IPS DF 4.7 (cell line): ENCODE results near the gene OR10P1.

ENCODE experiments used
- DNase-seq: peaks from one replicate; pipeline ENCODE4 v3.0.0-alpha.2; 2013; ENCODE audit warnings: low spot score; ENCODE audit errors: extremely low read depth

OR10P1 gene

DNA sequence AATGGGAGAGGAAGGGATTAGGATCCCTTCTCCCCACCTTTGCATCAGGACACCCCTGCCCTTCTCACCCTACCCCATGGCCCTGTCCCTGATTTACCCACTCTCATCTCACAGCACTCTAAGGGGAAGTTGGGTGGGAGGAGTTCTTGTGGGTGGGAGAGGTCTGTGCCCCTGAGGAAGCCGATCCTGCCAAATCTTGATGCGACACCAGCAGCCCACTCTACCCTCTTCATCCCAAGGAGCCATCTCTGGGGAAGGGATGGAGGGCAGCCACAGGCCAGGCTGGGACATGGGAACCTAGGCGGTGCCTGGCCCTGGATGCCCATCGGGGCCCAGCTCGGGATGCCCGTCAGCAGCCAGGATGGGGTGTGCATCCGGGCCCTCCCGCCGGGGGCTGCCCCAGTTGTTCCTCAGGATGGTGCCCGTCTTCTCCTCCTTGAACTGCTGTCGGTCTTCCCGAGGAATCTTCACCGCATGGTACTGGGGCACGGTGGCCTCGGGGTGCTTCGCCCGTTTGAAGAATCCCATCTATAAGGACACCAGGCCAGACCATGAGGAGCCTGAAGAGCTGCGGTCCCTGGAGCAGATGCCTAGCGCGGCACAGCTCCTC is 48.2 kb downstream of the OR10P1 start:
- no peak for DNase-seq

DNA sequence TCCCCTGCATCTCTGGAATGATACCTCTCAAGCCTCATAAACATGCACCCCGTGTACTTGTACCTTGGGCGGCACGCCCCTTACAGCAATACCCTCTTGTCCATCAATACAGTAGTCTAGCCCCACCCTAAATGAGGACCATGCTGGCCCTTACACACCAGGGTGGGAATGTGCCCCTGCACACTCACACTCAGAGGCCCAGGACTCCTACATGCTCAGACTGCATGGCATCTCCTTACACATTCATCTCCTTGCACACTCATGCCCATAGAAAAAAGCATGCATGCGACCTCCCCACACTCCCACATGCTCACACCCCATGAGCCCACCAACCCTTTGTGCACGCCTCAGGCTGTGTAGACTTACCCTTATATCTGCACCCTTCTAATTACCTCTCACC is 49.0 kb downstream of the OR10P1 start:
- no peak for DNase-seq

- DNase-seq: no peak
Measured at GRCh38 chr12:55686366-55687010, 49.8 kb downstream of the OR10P1 start.
